ENCODE results near the gene MYMK.

The MYMK gene

GRCh38 chr9:133535306-133535877 is 10.6 kb upstream of the MYMK start:
- DNase-seq (ENCODE audit: low spot score), result no peak

- no peak for DNase-seq (ENCODE audit: low spot score)
Observed at GRCh38 chr9:133534346-133535291, 9.9 kb upstream of the MYMK start, which contains the start of gene ADAMTSL2. TSS of gene ADAMTSL2 (plus strand) at chr9:133534704. CDS start at chr9:133536713, 2,009 bp downstream.

- no peak for DNase-seq (ENCODE audit: low spot score)
Observed at GRCh38 chr9:133533857-133534256, 9.1 kb upstream of the MYMK start.

- DNase-seq (ENCODE audit: low spot score), result peak; percentile 93
Observed at GRCh38 chr9:133532937-133533668, 8.3 kb upstream of the MYMK start.

- no peak for DNase-seq (ENCODE audit: low spot score)
Observed at GRCh38 chr9:133531293-133531692, 6.5 kb upstream of the MYMK start.

GRCh38 chr9:133529874-133530273 is 5.1 kb upstream of the MYMK start:
- DNase-seq (ENCODE audit: low spot score), result no peak

- DNase-seq (ENCODE audit: low spot score), result no peak
Observed at GRCh38 chr9:133529457-133529856, 4.7 kb upstream of the MYMK start.

- no peak for DNase-seq (ENCODE audit: low spot score)
Observed at GRCh38 chr9:133528876-133529241, 4.1 kb upstream of the MYMK start.

GRCh38 chr9:133528001-133528875 is 3.5 kb upstream of the MYMK start:
- no peak for DNase-seq (ENCODE audit: low spot score)

GRCh38 chr9:133527444-133527920 is 2.7 kb upstream of the MYMK start:
- DNase-seq (ENCODE audit: low spot score), result no peak

- no peak for DNase-seq (ENCODE audit: low spot score)
Observed at GRCh38 chr9:133526721-133527321, 2.1 kb upstream of the MYMK start.

GRCh38 chr9:133525677-133526076 is 918 bp upstream of the MYMK start:
- no peak for DNase-seq (ENCODE audit: low spot score)

- DNase-seq (ENCODE audit: low spot score), result no peak
Observed at GRCh38 chr9:133524146-133524545, 613 bp downstream of the MYMK start.

- no peak for DNase-seq (ENCODE audit: low spot score)
Observed at GRCh38 chr9:133523106-133523505, 1.7 kb downstream of the MYMK start.

GRCh38 chr9:133522073-133522910 is 2.5 kb downstream of the MYMK start:
- DNase-seq (ENCODE audit: low spot score), result no peak

- no peak for DNase-seq (ENCODE audit: low spot score)
Observed at GRCh38 chr9:133521122-133522072, 3.4 kb downstream of the MYMK start.

- DNase-seq (ENCODE audit: low spot score), result no peak
Observed at GRCh38 chr9:133520121-133520835, 4.5 kb downstream of the MYMK start.

- DNase-seq (ENCODE audit: low spot score), result no peak
Observed at GRCh38 chr9:133519693-133520092, 5.1 kb downstream of the MYMK start.
